NCI-H524 (cell line): Measurements from ENCODE around the gene NDUFS8.

ENCODE experiments used
- DNase-seq, 2 experiments: peaks; one replicate each; lab custom pipeline; 2025; lab: John Stamatoyannopoulos, UW

Gene NDUFS8

GRCh38 chr11:68015467-68015866, 15.0 kb upstream of the NDUFS8 start:
- no peak for DNase-seq

DNA sequence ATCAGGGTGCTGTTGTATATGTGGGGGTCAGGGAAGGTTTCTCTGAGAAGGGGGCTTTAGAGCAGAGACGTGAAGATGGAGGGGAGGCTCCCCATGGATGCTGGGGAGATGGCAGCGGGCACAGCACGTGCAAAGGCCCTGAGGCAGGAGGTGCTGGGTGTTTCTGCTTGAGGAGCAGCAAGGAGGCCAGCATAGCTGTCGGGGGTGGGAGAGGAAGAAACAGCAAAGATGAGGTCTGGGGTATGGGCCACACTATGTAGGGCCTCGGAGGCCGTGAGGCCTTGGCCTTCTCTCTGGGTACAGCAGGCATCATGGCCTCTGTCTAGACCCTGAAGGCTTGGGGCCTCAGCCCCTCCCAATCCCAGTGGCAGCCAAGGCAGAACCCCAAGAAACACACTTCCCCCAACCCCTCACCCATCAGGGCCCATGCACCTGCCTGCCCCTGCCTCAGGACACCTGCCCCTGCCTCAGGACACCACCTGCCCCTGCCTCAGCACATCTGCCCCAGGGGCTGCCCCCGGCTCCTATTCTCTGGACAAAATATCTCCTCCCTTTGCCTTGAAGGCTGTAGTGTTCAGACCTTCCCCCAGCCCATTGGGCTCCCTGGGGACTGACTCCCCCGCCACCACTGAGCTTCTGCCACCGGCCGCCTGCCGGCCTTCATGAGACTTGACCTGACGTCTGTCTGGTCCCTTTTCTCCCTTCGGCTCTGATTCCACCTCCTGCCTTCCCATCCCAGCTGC, 14.1 kb upstream of the NDUFS8 start:
- DNase-seq, result no peak

GRCh38 chr11:68016904-68017817, 13.3 kb upstream of the NDUFS8 start:
- peak in 1 of 2 experiments; percentile 47 for DNase-seq

DNA sequence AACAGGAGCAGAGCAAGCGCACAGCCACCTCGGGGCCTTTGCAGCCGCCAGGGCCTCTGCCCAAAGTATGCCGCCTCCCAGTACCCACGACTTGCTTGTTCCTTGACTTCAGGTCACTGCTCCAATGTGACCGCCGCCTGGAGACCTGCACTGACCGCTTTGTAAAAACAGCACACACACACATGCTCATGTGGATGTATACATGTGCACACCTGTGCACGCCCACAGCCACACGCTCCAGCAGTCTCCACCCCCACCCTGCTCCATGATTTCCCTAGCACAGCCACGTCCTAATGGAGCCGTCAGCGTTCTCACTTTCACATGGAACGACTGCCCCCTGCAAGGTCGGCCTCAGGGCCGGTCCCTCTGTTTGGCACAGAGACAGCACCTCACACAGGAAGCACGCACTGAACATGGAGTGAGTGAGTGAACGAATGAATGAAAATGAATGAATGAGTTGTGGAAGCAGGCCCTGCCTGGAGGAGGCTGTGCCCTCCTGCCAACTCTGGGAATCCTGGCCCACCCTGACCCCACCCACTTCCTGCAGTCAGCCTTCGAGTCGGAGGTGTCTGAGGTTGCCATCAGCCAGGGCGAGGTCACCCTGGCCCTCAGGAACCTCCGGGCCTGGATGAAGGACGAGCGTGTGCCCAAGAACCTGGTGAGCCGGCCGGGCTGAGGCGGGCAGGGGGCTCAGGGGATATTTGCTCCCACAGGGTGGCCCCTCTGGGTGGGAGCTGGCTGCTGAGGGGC, 12.3 kb upstream of the NDUFS8 start:
- DNase-seq, result no peak

DNA sequence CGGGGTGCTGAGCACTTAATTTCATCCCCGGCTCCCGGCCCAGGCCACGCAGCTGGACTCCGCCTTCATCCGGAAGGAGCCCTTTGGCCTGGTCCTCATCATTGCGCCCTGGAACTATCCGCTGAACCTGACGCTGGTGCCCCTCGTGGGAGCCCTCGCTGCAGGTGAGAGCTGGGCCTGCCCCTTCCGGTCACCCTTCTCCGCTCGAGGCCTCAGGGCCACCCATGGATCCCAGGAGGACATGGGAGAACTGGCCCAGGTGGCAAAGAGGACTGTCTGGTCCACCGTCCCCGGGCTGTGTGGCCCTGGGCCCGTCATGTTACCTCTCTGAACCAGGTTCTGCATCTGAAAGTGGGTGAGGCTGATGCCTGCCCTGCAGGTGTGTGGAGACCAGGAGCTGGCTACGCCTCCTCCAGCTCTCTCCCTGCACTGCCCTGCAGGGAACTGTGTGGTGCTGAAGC, 11.7 kb upstream of the NDUFS8 start:
- no peak for DNase-seq

- DNase-seq, result no peak
Observed at GRCh38 chr11:68019486-68019885, 11.0 kb upstream of the NDUFS8 start.

DNA sequence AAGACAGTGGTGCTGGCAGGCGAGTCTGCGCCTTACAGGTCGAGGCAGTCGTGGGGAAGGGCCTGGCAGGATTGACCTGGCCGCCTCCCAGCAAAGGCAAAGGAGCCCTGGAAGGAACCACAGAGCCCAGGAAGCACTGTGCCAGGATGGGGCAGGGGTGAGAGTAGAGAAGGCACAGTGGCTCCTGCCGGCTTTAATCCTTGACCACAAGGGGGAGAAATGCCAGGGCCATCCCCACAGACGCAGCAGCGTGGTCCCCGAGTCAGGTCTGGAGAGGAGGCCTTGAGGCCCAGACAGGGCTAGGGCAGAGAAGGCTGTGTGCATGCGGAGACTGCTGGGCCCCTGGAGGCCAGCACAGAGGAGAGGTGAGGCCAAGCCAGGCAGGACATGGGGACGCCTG, 9.9 kb upstream of the NDUFS8 start:
- no peak for DNase-seq

DNA sequence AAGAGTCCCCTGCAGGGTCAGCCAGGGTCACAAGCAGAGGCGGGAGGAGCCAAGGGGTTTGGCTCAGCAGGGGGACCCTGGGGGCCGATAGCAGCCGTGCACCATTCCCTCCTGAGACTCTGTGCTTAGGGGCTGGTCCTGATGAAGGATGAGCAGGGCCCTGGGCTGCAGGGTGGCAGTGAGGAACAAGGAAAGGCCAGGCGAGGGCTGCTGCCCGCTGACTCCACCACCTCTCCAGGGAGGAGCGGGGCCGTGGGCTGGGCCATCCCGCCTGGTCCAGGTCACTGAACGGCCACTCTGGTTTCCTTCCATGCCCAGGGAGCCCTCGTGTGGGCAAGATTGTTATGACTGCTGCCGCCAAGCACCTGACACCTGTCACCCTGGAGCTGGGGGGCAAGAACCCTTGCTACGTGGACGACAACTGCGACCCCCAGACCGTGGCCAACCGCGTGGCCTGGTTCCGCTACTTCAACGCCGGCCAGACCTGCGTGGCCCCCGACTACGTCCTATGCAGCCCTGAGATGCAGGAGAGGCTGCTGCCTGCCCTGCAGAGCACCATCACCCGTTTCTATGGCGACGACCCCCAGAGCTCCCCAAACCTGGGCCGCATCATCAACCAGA, 9.2 kb upstream of the NDUFS8 start:
- peak in 1 of 2 experiments; percentile 26 for DNase-seq

DNA sequence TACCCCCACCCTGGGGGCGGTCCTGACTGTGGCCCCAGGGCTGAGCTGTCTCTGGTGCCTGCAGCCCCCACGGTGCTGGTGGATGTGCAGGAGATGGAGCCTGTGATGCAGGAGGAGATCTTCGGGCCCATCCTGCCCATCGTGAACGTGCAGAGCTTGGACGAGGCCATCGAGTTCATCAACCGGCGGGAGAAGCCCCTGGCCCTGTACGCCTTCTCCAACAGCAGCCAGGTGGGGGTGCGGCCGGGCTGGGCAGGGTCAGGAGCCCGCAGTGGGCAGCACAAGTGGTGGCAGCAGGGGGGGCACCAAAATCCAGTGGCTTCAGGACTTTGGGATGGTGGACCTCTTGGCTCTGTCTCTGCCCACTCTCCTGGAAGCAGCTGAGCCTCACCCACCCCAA, 8.0 kb upstream of the NDUFS8 start:
- DNase-seq, result no peak

- no peak for DNase-seq
Observed at GRCh38 chr11:68024508-68024907, 6.0 kb upstream of the NDUFS8 start.

GRCh38 chr11:68025047-68025446, 5.4 kb upstream of the NDUFS8 start:
- no peak for DNase-seq

DNA sequence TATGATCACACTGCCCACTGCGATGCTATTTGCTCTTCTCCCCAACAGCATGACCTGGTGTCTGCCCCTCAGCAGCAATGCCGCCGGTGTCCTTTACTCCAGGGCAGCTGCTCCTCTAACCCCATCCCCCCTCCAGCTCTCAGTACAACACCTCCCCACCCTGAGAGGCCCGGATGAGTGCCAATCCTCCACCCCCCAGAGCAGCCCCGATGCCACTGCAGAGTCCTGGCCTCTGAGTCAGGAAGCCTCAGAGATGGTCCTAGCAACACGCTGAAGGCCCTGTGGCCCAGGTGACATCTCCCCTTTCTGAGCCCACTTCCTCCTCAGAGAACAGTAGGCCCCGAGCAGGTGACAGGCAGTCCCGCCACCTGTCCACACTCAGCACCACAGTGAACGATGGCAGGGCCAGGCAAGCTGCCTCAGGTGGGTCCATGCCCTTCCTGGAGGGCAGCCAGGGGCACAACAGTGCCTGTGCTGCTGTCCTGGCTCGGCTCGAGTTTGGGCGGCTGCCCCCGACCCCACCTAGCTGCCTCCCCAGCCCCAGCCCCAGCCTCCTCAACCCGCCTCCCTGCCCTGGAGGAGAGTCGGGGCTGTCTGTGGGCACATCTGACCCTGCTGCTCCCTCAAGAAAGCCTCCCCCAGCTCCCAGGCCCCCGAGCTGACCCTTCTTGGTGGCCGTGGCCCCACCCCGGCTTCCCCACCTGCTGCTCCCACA, 3.9 kb upstream of the NDUFS8 start:
- DNase-seq, result no peak

GRCh38 chr11:68027667-68028066, 2.8 kb upstream of the NDUFS8 start:
- no peak for DNase-seq

GRCh38 chr11:68028802-68029545, 1.5 kb upstream of the NDUFS8 start:
- no peak for DNase-seq

DNA sequence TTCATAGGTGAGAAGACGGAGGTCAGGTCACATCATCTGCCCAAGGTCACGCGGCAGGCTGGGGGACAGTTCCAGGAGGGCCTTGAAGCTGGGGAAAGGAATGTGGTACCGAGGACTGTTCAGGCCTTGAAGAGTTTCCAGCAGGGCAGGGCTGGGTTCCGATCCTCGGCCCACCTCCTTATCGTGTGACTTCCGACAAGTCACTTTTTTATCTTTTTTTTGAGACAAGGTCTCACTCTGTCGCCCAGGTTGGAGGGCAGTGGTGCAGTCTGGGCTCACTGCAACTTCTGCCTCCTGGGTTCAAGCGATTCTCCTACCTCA, 623 bp downstream of the NDUFS8 start:
- DNase-seq, result no peak

- no peak for DNase-seq
Observed at GRCh38 chr11:68032003-68032402, 1.5 kb downstream of the NDUFS8 start.

GRCh38 chr11:68032997-68033707, 2.7 kb downstream of the NDUFS8 start:
- DNase-seq, result no peak

DNA sequence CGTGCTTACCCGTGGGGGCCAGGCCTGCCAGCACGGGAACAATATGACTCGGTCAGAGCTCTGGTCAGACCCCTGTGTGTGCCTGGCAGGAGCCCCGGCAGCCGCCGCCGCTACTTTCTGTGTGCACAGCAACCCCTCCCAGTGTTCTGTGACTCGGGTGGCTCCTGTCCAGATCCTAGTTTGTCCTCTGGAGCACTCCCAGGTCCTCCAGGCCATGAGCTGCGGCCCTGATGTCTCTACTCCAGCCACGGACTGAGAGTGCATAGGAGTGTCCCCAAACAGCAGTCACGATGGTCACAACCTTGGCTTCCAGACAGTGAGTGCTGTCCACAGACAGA, 3.2 kb downstream of the NDUFS8 start:
- no peak for DNase-seq

- no peak for DNase-seq
Observed at GRCh38 chr11:68035266-68035876, 4.9 kb downstream of the NDUFS8 start.
